Vagina (tissue), 2 donors: Measurements from ENCODE around the gene MTCL3.

Experiments used
- DNase-seq, 2 donors: peaks; one replicate each; pipeline ENCODE4 v3.0.0-alpha.2; 2017; ENCODE audit errors: extremely low spot score in 2 of 2
- H3K27ac ChIP-seq: fragments of 200-600 bp; sonication (generic); one replicate; pipeline ENCODE4 v1.5.1; 2019
- H3K27me3 ChIP-seq: fragments of 200-600 bp; sonication (generic); one replicate; pipeline ENCODE4 v1.5.1; 2019
- H3K36me3 ChIP-seq, 2 donors: fragments of 200-600 bp; sonication (generic); one replicate each; pipeline ENCODE4 v1.5.1; 2017 to 2019
- H3K4me1 ChIP-seq: fragments of 200-600 bp; sonication (generic); one replicate; pipeline ENCODE4 v1.5.1; 2019
- H3K4me3 ChIP-seq, 2 donors: fragments of 200-600 bp; sonication (generic); 1 replicate in 1 of 2; 2 replicates in 1 of 2; pipeline ENCODE4 v1.5.1; 2016 to 2019
- H3K9me3 ChIP-seq: fragments of 200-600 bp; sonication (generic); one replicate; pipeline ENCODE4 v1.5.1; 2019
- CTCF ChIP-seq, 3 experiments: fragments of 450-650 bp in 2 of 3; fragments of 200-600 bp in 1 of 3; sonication (generic) in 1 of 3; IDR thresholded peaks; one replicate each; pipeline ENCODE4 v1.5.1; 2017 to 2019; ENCODE audit warnings: antibody characterized with exemption in 3 of 3, mild to moderate bottlenecking in 2 of 3, moderate library complexity in 2 of 3
- POLR2A ChIP-seq, 2 donors: fragments of 450-650 bp; IDR thresholded peaks; one replicate each; pipeline ENCODE4 v1.6.1; 2017; ENCODE audit warnings: antibody characterized with exemption in 2 of 2, mild to moderate bottlenecking in 2 of 2, moderate library complexity in 2 of 2
- POLR2AphosphoS5 ChIP-seq, 2 donors: sonication (generic); formaldehyde crosslinking; IDR thresholded peaks; one replicate each; pipeline ENCODE4 v1.9.0; 2017; ENCODE audit warnings: antibody characterized with exemption in 2 of 2, mild to moderate bottlenecking in 2 of 2, low read depth in 1 of 2; ENCODE audit not compliant: insufficient read depth in 1 of 2
- intact Hi-C: fragments of 100-400 bp; cut with DNase I; formaldehyde crosslinking; loops from one replicate; pipeline ENCODE4 v1.15.1; 2023

Gene MTCL3

GRCh38 chr6:127466416-127466815, 52.7 kb downstream of the MTCL3 start:
- DNase-seq = no peak
- no peak for TF ChIP-seq POLR2A (IDR thresholded peaks at IDR 0.05)
- Histone ChIP-seq H3K36me3 (no peaks in the 10 kb centered on the region), H3K4me1 (peaks cover 20% of the 10 kb centered on the region), H3K9me3 (no peaks in the 10 kb centered on the region), H3K4me3 (no peak overlapping the region), H3K27ac (no peak overlapping the region), H3K27me3 (no peaks in the 10 kb centered on the region)
- intact Hi-C loops = loop anchor here (10.0 kb wide), 1 partner anchor 68 kb away; no protein-coding TSS in a partner anchor

- intact Hi-C loops = loop anchor here (10.0 kb wide), 1 partner anchor 70 kb away; no protein-coding TSS in a partner anchor
- TF ChIP-seq POLR2A (IDR thresholded peaks at IDR 0.05) = no peak
- peak; percentile 9 to 68 (median 55) for TF ChIP-seq CTCF (IDR thresholded peaks at IDR 0.05)
- Histone ChIP-seq H3K27me3 (no peaks in the 10 kb centered on the region), H3K27ac (peak overlapping the region; percentile 51), H3K4me3 (no peak overlapping the region), H3K4me1 (peaks cover 20% of the 10 kb centered on the region), H3K9me3 (no peaks in the 10 kb centered on the region), H3K36me3 (no peaks in the 10 kb centered on the region)
- DNase-seq = no peak
Observed at GRCh38 chr6:127464881-127465459, 54.2 kb downstream of the MTCL3 start.

- DNase-seq = no peak
- peaks cover 20% of the 10 kb centered on the region for H3K4me1 ChIP-seq
- intact Hi-C loops = loop anchor here (10.0 kb wide), 1 partner anchor 70 kb away; no protein-coding TSS in a partner anchor
Observed at GRCh38 chr6:127464161-127464880, 54.8 kb downstream of the MTCL3 start.

GRCh38 chr6:127463056-127463455, 56.1 kb downstream of the MTCL3 start:
- no peak for DNase-seq
- Histone ChIP-seq H3K27ac (peak overlapping the region; percentile 51), H3K27me3 (no peaks in the 10 kb centered on the region), H3K4me3 (no peak overlapping the region), H3K4me1 (peaks cover 21% of the 10 kb centered on the region), H3K36me3 (no peaks in the 10 kb centered on the region), H3K9me3 (no peaks in the 10 kb centered on the region)
- TF ChIP-seq POLR2A (IDR thresholded peaks at IDR 0.05) (no peak), CTCF (IDR thresholded peaks at IDR 0.05) (no peak), POLR2AphosphoS5 (IDR thresholded peaks at IDR 0.05; ENCODE audit: insufficient read depth in 1 of 2, low read depth in 1 of 2) (no peak)
- intact Hi-C loops = loop anchor here (10.0 kb wide), 1 partner anchor 72 kb away; no protein-coding TSS in a partner anchor

More at GRCh38 chr6:127464161-127464880, 54.8 kb downstream of the MTCL3 start:
- Histone ChIP-seq H3K9me3 (no peaks in the 10 kb centered on the region), H3K4me3 (no peak overlapping the region), H3K36me3 (no peaks in the 10 kb centered on the region), H3K27ac (peak overlapping the region; percentile 51), H3K27me3 (no peaks in the 10 kb centered on the region)
- TF ChIP-seq POLR2A (IDR thresholded peaks at IDR 0.05) (no peak), POLR2AphosphoS5 (IDR thresholded peaks at IDR 0.05; ENCODE audit: insufficient read depth in 1 of 2, low read depth in 1 of 2) (no peak), CTCF (IDR thresholded peaks at IDR 0.05) (no peak)

GRCh38 chr6:127462376-127462775, 56.8 kb downstream of the MTCL3 start:
- no peak for DNase-seq
- peak overlapping the region; percentile 51 for H3K27ac ChIP-seq
- no peaks in the 10 kb centered on the region for H3K36me3 ChIP-seq
- no peak overlapping the region for H3K4me3 ChIP-seq
- intact Hi-C loops = loop anchor here (10.0 kb wide), 1 partner anchor 72 kb away; no protein-coding TSS in a partner anchor
- H3K27me3 ChIP-seq = no peaks in the 10 kb centered on the region
- no peaks in the 10 kb centered on the region for H3K9me3 ChIP-seq
- no peak for TF ChIP-seq POLR2AphosphoS5 (IDR thresholded peaks at IDR 0.05; ENCODE audit: insufficient read depth in 1 of 2, low read depth in 1 of 2)
- TF ChIP-seq CTCF (IDR thresholded peaks at IDR 0.05) = no peak
- TF ChIP-seq POLR2A (IDR thresholded peaks at IDR 0.05) = no peak
- peaks cover 28% of the 10 kb centered on the region for H3K4me1 ChIP-seq
